ENCODE results near the gene CATSPER3. TPM values are rescaled to one million over a fixed set of nuclear protein-coding genes. Genes with fewer than 3 reads are reported as not detected.

The CATSPER3 gene
- total RNA-seq (2022) (0.91 and 1.9 TPM in 2 replicates), Bru-seq, nascent RNA (percentile 66 among the genes with signal in this experiment), BruChase-seq, experiment 1, labeled RNA remaining after a 6-hour chase (percentile 76 among the genes with signal in this experiment), BruChase-seq, experiment 2, labeled RNA remaining after a 2-hour chase (percentile 82 among the genes with signal in this experiment)
- long read RNA-seq = 0 reads

DNA sequence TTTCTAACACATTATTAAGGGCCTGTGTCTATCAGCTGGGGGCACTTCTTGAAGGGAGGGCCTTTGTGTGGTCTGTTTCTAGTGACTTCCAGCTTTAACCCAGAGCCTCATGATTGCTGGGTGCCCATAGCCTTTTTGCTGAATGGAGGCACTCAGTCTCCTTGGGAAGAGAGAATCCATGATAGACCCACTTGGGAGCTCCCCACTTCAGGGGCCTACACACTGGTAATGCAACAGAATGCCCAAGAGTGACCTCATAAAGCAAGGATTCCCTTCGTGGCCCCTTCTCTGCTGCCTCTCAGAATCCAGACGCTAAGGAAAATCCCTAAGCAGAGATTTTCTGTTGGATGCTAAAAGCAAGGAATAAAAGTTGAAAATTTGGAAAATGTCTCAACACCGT lies at the start of gene CATSPER3:
Gene CATSPER3, plus strand, starts transcription at position 301 of the 400 bp plus-strand sequence. Its CDS starts 85 bp downstream, at position 386.
- POLR2A ChIA-PET = no interaction called here
- Mint-ChIP-seq H3K9me3 (ENCODE audit: unreplicated experiment) (no peaks in the 10 kb centered on the region), H3K4me1 (ENCODE audit: insufficient read depth, unreplicated experiment) (no peaks in the 10 kb centered on the region), H3K27me3 (ENCODE audit: insufficient read depth, unreplicated experiment) (no peaks in the 10 kb centered on the region), H3K4me3 (ENCODE audit: unreplicated experiment) (no peak within 1 kb of the TSS), H3K36me3 (ENCODE audit: insufficient read depth, unreplicated experiment) (peaks cover 51% of the 10 kb centered on the region), H3K27ac (ENCODE audit: low read depth, unreplicated experiment) (no peak within 1 kb of the TSS)
- DNase-seq (ENCODE audit: unreplicated experiment) = no peak
- intact Hi-C loops (cut with micrococcal nuclease) = no loop called here
- CTCF ChIA-PET = no interaction called here
- no TSS peak for BruUV-seq (replicated peaks)
- TF ChIP-seq, protein P1, sequence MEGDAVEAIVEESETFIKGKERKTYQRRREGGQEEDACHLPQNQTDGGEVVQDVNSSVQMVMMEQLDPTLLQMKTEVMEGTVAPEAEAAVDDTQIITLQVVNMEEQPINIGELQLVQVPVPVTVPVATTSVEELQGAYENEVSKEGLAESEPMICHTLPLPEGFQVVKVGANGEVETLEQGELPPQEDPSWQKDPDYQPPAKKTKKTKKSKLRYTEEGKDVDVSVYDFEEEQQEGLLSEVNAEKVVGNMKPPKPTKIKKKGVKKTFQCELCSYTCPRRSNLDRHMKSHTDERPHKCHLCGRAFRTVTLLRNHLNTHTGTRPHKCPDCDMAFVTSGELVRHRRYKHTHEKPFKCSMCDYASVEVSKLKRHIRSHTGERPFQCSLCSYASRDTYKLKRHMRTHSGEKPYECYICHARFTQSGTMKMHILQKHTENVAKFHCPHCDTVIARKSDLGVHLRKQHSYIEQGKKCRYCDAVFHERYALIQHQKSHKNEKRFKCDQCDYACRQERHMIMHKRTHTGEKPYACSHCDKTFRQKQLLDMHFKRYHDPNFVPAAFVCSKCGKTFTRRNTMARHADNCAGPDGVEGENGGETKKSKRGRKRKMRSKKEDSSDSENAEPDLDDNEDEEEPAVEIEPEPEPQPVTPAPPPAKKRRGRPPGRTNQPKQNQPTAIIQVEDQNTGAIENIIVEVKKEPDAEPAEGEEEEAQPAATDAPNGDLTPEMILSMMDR (IDR thresholded peaks at IDR 0.05; ENCODE audit: unreplicated experiment) = no peak

DNA sequence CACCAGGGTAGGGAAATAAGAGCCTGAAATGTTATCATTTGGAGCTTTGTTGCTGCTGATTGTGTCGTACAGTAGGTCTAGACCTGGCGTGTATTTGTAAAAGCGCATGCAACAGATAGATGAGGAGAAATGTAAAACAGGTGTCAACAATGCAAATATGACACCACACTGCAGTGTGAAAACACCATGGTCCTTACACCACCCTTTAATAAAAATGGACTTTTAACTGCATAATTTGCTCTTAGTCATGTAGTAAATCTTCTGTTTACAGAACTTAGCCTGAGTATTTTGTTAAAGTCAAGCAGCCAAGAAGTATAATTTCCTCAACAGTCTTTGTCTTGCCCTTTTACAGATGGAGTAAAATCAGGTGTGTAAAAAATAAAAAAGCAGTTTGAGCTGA lies 48.8 kb upstream of the CATSPER3 start:
- no TSS peak for BruUV-seq (replicated peaks)
- Mint-ChIP-seq H3K9me3 (ENCODE audit: unreplicated experiment) (no peaks in the 10 kb centered on the region), H3K27me3 (ENCODE audit: insufficient read depth, unreplicated experiment) (no peaks in the 10 kb centered on the region), H3K36me3 (ENCODE audit: insufficient read depth, unreplicated experiment) (peaks cover 19% of the 10 kb centered on the region), H3K4me1 (ENCODE audit: insufficient read depth, unreplicated experiment) (no peaks in the 10 kb centered on the region), H3K4me3 (ENCODE audit: unreplicated experiment) (no peak overlapping the region), H3K27ac (ENCODE audit: low read depth, unreplicated experiment) (no peak overlapping the region)
- ChIA-PET CTCF (interaction anchor here (0.6 to 6.5 kb wide), 10 partner anchors 8 to 455 kb away, joined by 3 to 53 read pairs (median 11); partner anchors contain the start of gene PCBD2), POLR2A (interaction anchor here (1.4 kb wide), 1 partner anchor 14 kb away, joined by 7 read pairs; the partner anchor contains the start of gene PCBD2)
- intact Hi-C loops (cut with micrococcal nuclease) = no loop called here
- no peak for DNase-seq (ENCODE audit: unreplicated experiment)
- TF ChIP-seq, protein P1 (IDR thresholded peaks at IDR 0.05; ENCODE audit: unreplicated experiment) = no peak

GRCh38 chr5:134920848-134921575 lies 46.7 kb upstream of the CATSPER3 start:
- no peak overlapping the region for H3K4me3 Mint-ChIP-seq (ENCODE audit: unreplicated experiment)
- TF ChIP-seq, protein P1 (IDR thresholded peaks at IDR 0.05; ENCODE audit: unreplicated experiment) = no peak
- H3K4me1 Mint-ChIP-seq (ENCODE audit: insufficient read depth, unreplicated experiment) = no peaks in the 10 kb centered on the region
- DNase-seq (ENCODE audit: unreplicated experiment) = no peak
- CTCF ChIA-PET = interaction anchor here (0.6 to 6.5 kb wide), 5 partner anchors 15 to 808 kb away, joined by 3 to 53 read pairs (median 4); no protein-coding TSS in a partner anchor
- intact Hi-C loops (cut with micrococcal nuclease) = no loop called here
- BruUV-seq (replicated peaks) = no TSS peak
- H3K27me3 Mint-ChIP-seq (ENCODE audit: insufficient read depth, unreplicated experiment) = no peaks in the 10 kb centered on the region
- H3K9me3 Mint-ChIP-seq (ENCODE audit: unreplicated experiment) = no peaks in the 10 kb centered on the region
- H3K36me3 Mint-ChIP-seq (ENCODE audit: insufficient read depth, unreplicated experiment) = peaks cover 12% of the 10 kb centered on the region
- POLR2A ChIA-PET = interaction anchor here (0.8 to 1.5 kb wide), 2 partner anchors 9 to 17 kb away, joined by 3 read pairs; no protein-coding TSS in a partner anchor
- H3K27ac Mint-ChIP-seq (ENCODE audit: low read depth, unreplicated experiment) = no peak overlapping the region

- POLR2A ChIA-PET = interaction anchor here (0.9 to 1.9 kb wide), 3 partner anchors 13 to 28 kb away, joined by 5 to 6 read pairs (median 6); no protein-coding TSS in a partner anchor
- H3K36me3 Mint-ChIP-seq (ENCODE audit: insufficient read depth, unreplicated experiment) = peaks cover 36% of the 10 kb centered on the region
- CTCF ChIA-PET = interaction anchor here (0.6 to 3.3 kb wide), 12 partner anchors 13 to 1044 kb away, joined by 3 to 21 read pairs (median 4); partner anchors contain the start of gene PCBD2
- TF ChIP-seq, protein P1 (IDR thresholded peaks at IDR 0.05; ENCODE audit: unreplicated experiment) = no peak
- H3K4me1 Mint-ChIP-seq (ENCODE audit: insufficient read depth, unreplicated experiment) = no peaks in the 10 kb centered on the region
- no TSS peak for BruUV-seq (replicated peaks)
- H3K9me3 Mint-ChIP-seq (ENCODE audit: unreplicated experiment) = no peaks in the 10 kb centered on the region
- intact Hi-C loops (cut with micrococcal nuclease) = no loop called here
- no peak overlapping the region for H3K4me3 Mint-ChIP-seq (ENCODE audit: unreplicated experiment)
- no peak overlapping the region for H3K27ac Mint-ChIP-seq (ENCODE audit: low read depth, unreplicated experiment)
- DNase-seq (ENCODE audit: unreplicated experiment) = no peak
- H3K27me3 Mint-ChIP-seq (ENCODE audit: insufficient read depth, unreplicated experiment) = no peaks in the 10 kb centered on the region
Measured at GRCh38 chr5:134932508-134932907, 35.2 kb upstream of the CATSPER3 start.
